ENCODE data around the gene CTAG2. TPM values are rescaled to one million over a fixed set of nuclear protein-coding genes. Genes with fewer than 3 reads are reported as not detected.
"Not testable (repeated sequence)": the region's sequence is repeated elsewhere in the genome, so short reads cannot be mapped to it uniquely, and the experiment has no call there.

The CTAG2 gene
- total RNA-seq, 1 experiment from 2014 or later: not detected

DNA sequence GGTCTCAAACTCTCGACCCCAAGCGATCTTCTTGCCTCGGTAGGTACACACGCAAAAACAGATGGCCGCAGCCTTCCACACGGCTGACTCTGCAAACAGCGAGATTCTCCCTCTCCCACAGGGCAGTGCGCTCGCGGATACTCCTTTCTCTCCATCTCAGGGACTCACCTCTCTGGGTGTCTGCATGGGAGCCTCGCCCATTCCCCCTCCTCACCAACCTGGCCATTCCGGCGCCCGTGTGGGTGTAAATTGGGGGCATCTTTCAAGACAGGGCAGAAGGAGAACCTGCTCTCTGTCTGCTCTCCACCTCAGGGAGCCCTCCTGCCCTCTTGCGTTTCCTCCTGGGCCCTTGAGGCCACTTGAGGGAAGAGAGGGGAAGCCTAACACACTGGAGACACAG lies 4.4 kb downstream of the CTAG2 start:
- no TSS peak for BruUV-seq (replicated peaks)
- DNase-seq (ENCODE audit: unreplicated experiment): no peak
- H3K9me3 Mint-ChIP-seq (ENCODE audit: unreplicated experiment): no peaks in the 10 kb centered on the region
- no peaks in the 10 kb centered on the region for H3K4me1 Mint-ChIP-seq (ENCODE audit: insufficient read depth, unreplicated experiment)
- ChIA-PET CTCF (no interaction called here), POLR2A (no interaction called here)
- peaks cover 18% of the 10 kb centered on the region for H3K27me3 Mint-ChIP-seq (ENCODE audit: insufficient read depth, unreplicated experiment)
- no peaks in the 10 kb centered on the region for H3K36me3 Mint-ChIP-seq (ENCODE audit: insufficient read depth, unreplicated experiment)
- H3K27ac Mint-ChIP-seq (ENCODE audit: low read depth, unreplicated experiment): no peak overlapping the region
- TF ChIP-seq, protein P1, sequence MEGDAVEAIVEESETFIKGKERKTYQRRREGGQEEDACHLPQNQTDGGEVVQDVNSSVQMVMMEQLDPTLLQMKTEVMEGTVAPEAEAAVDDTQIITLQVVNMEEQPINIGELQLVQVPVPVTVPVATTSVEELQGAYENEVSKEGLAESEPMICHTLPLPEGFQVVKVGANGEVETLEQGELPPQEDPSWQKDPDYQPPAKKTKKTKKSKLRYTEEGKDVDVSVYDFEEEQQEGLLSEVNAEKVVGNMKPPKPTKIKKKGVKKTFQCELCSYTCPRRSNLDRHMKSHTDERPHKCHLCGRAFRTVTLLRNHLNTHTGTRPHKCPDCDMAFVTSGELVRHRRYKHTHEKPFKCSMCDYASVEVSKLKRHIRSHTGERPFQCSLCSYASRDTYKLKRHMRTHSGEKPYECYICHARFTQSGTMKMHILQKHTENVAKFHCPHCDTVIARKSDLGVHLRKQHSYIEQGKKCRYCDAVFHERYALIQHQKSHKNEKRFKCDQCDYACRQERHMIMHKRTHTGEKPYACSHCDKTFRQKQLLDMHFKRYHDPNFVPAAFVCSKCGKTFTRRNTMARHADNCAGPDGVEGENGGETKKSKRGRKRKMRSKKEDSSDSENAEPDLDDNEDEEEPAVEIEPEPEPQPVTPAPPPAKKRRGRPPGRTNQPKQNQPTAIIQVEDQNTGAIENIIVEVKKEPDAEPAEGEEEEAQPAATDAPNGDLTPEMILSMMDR (IDR thresholded peaks at IDR 0.05; ENCODE audit: unreplicated experiment): no peak
- intact Hi-C loops (cut with micrococcal nuclease): no loop called here
- no peak overlapping the region for H3K4me3 Mint-ChIP-seq (ENCODE audit: unreplicated experiment)

DNA sequence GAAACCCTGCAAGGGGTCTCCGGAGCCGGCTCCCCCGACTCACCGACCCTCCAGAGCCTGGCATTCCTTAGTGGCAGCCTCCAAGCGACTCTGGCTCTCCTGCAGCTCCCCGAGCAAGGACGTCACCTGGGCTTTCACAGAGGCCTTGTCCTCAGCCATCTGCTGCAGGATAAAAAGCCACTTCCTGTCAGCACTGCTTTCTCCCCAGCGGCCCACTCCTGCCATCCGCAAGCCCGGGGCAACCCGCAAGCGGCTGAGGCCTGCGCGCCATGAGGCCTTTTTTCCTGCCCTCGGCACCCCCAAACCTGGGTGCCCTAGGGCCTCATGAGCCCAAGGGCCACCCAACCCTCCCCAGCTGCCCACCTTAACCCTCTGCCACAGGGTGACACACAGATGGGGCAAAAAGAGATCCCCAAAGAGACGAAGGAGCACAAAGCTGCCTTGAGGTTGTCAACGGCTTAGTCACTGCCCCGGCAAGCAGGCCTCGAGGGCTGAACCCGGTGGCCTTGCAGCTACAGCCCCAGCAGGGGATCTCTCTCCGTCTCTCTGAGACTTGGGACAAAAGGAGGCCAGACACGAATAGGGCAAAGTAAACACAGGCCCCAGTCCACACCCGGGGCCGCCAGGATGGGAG lies 7.5 kb downstream of the CTAG2 start:
- peaks cover 18% of the 10 kb centered on the region for H3K27me3 Mint-ChIP-seq (ENCODE audit: insufficient read depth, unreplicated experiment)
- CTCF ChIA-PET; H3K4me1 Mint-ChIP-seq (ENCODE audit: insufficient read depth, unreplicated experiment); BruUV-seq (replicated peaks); intact Hi-C loops (cut with micrococcal nuclease); H3K27ac Mint-ChIP-seq (ENCODE audit: low read depth, unreplicated experiment); H3K36me3 Mint-ChIP-seq (ENCODE audit: insufficient read depth, unreplicated experiment); POLR2A ChIA-PET; DNase-seq (ENCODE audit: unreplicated experiment); H3K4me3 Mint-ChIP-seq (ENCODE audit: unreplicated experiment); H3K9me3 Mint-ChIP-seq (ENCODE audit: unreplicated experiment): not testable (repeated sequence)

DNA sequence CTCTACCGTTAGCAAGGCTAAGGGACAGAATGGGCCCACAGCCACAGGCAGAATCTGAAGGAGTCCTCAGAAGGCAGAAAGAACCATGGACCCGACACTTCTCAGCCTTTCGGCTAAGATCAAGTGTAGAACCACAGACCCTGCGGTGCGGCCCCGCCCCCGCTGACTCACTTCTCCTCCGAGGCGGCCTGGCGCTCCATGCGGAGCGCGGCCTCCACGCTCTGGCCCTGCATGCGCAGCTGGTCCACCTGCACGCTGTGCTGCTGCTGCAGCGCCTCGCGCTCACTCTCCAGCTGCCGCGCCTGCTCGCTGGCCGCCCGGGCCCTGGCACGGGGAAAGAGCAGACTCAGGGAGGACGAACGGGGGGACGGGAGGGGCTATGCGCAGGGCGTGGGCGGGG lies 9.7 kb downstream of the CTAG2 start:
- CTCF ChIA-PET: not testable (repeated sequence)

DNA sequence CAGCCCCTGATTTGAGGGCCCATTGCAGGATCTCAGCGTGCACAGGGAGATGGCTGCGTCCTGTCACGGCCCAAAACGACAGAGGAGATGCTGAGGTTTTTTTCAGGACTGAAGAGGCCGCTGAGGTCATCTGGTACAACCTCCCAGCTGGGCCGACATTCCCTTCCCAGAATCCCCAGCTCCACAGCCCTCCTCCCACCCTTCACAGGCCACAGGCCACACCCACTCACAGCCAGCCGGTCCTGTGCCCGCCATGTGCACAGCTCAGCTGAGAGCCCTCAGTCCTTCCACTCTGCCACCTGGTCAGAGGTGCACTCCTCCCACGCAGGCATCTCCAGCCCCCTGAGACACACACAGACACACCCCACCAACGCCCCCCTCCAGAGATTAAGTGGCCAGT lies 11.6 kb downstream of the CTAG2 start:
- DNase-seq (ENCODE audit: unreplicated experiment); H3K4me3 Mint-ChIP-seq (ENCODE audit: unreplicated experiment); POLR2A ChIA-PET; CTCF ChIA-PET; H3K27ac Mint-ChIP-seq (ENCODE audit: low read depth, unreplicated experiment); H3K36me3 Mint-ChIP-seq (ENCODE audit: insufficient read depth, unreplicated experiment); BruUV-seq (replicated peaks); H3K27me3 Mint-ChIP-seq (ENCODE audit: insufficient read depth, unreplicated experiment); intact Hi-C loops (cut with micrococcal nuclease); H3K4me1 Mint-ChIP-seq (ENCODE audit: insufficient read depth, unreplicated experiment); H3K9me3 Mint-ChIP-seq (ENCODE audit: unreplicated experiment): not testable (repeated sequence)

More for the DNA sequence above, 9.7 kb downstream of the CTAG2 start:
- BruUV-seq (replicated peaks); H3K4me3 Mint-ChIP-seq (ENCODE audit: unreplicated experiment); DNase-seq (ENCODE audit: unreplicated experiment); H3K9me3 Mint-ChIP-seq (ENCODE audit: unreplicated experiment); POLR2A ChIA-PET; H3K36me3 Mint-ChIP-seq (ENCODE audit: insufficient read depth, unreplicated experiment); H3K27me3 Mint-ChIP-seq (ENCODE audit: insufficient read depth, unreplicated experiment); intact Hi-C loops (cut with micrococcal nuclease); H3K27ac Mint-ChIP-seq (ENCODE audit: low read depth, unreplicated experiment); H3K4me1 Mint-ChIP-seq (ENCODE audit: insufficient read depth, unreplicated experiment): not testable (repeated sequence)

DNA sequence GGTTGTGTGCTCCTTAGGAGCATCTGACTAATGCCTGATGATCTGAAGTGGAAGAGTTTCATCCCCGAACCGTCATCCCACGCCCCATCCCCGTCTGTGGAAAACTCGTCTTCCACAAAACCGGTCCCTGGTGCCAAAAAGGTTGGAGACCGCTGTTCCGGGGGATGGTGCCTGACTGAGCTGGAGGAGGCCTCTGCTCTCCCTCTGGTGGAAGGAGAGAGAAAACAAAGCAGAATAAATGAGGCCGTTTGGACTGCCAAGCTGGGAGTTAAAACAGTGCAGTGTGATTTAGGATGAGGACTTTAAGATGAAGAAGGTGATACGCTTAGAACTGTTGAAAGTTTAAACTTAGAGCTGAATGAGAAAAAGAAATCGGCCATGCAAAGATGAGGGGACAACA lies 19.7 kb downstream of the CTAG2 start:
- POLR2A ChIA-PET; intact Hi-C loops (cut with micrococcal nuclease); H3K27me3 Mint-ChIP-seq (ENCODE audit: insufficient read depth, unreplicated experiment); H3K27ac Mint-ChIP-seq (ENCODE audit: low read depth, unreplicated experiment); DNase-seq (ENCODE audit: unreplicated experiment); BruUV-seq (replicated peaks); H3K36me3 Mint-ChIP-seq (ENCODE audit: insufficient read depth, unreplicated experiment); H3K9me3 Mint-ChIP-seq (ENCODE audit: unreplicated experiment); CTCF ChIA-PET; H3K4me3 Mint-ChIP-seq (ENCODE audit: unreplicated experiment); H3K4me1 Mint-ChIP-seq (ENCODE audit: insufficient read depth, unreplicated experiment): not testable (repeated sequence)

DNA sequence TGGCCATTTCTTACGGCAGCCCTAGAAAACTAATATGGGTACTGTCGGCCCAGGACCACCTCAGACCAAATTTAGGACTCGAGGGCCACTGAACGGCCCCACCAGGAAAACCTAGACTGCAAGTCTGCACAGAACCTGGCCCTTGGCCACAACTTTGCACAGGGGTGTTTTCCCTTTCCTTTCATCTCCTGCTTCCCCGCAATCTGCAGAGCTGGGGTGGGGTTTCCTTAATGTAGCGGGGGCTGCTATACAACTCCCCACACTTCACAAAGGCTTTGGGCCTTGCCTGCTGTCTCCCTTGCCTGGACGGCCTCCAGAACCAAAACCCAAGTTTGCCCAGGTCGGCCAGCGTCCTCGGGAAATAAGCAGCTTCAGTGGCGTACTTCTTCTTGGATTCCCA lies 22.4 kb downstream of the CTAG2 start:
- POLR2A ChIA-PET; CTCF ChIA-PET; H3K27me3 Mint-ChIP-seq (ENCODE audit: insufficient read depth, unreplicated experiment); H3K4me3 Mint-ChIP-seq (ENCODE audit: unreplicated experiment); H3K9me3 Mint-ChIP-seq (ENCODE audit: unreplicated experiment); H3K36me3 Mint-ChIP-seq (ENCODE audit: insufficient read depth, unreplicated experiment); H3K27ac Mint-ChIP-seq (ENCODE audit: low read depth, unreplicated experiment); H3K4me1 Mint-ChIP-seq (ENCODE audit: insufficient read depth, unreplicated experiment); intact Hi-C loops (cut with micrococcal nuclease); DNase-seq (ENCODE audit: unreplicated experiment); BruUV-seq (replicated peaks): not testable (repeated sequence)

DNA sequence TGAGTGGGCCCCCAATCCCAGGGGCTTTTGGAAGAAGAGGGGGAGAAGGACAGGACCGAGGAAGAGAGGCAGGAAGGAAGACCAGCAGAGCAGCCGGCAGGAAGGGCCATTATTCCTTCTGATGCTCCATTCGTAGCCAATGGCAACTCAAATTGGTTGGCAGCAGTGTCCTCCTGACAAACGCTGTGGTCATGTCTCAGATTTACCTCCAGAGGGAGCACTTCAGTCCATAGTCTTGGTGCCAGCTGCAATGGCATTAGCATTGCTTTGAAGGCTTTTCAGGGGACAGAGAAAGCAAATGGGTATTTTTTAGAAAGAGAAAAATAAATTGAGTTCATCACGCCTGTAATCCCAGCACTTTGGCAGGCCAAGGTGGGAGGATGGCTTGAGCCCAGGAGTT lies 24.4 kb downstream of the CTAG2 start:
- H3K27me3 Mint-ChIP-seq (ENCODE audit: insufficient read depth, unreplicated experiment); DNase-seq (ENCODE audit: unreplicated experiment); H3K36me3 Mint-ChIP-seq (ENCODE audit: insufficient read depth, unreplicated experiment); POLR2A ChIA-PET; H3K4me3 Mint-ChIP-seq (ENCODE audit: unreplicated experiment); intact Hi-C loops (cut with micrococcal nuclease); H3K27ac Mint-ChIP-seq (ENCODE audit: low read depth, unreplicated experiment); H3K9me3 Mint-ChIP-seq (ENCODE audit: unreplicated experiment); BruUV-seq (replicated peaks); H3K4me1 Mint-ChIP-seq (ENCODE audit: insufficient read depth, unreplicated experiment); CTCF ChIA-PET: not testable (repeated sequence)
